CD4-positive, alpha-beta T cell treated with Interferon alpha-2 for 1 hour (primary cell): Measurements from ENCODE around the gene DDX17.

Source experiments
- DNase-seq, 2 donors: peaks; one replicate each; pipeline ENCODE4 v3.0.0-alpha.2; 2020 to 2022

The DDX17 gene

GRCh38 chr22:38446018-38446601 is 60.0 kb downstream of the DDX17 start:
- DNase-seq, result no peak

DNA sequence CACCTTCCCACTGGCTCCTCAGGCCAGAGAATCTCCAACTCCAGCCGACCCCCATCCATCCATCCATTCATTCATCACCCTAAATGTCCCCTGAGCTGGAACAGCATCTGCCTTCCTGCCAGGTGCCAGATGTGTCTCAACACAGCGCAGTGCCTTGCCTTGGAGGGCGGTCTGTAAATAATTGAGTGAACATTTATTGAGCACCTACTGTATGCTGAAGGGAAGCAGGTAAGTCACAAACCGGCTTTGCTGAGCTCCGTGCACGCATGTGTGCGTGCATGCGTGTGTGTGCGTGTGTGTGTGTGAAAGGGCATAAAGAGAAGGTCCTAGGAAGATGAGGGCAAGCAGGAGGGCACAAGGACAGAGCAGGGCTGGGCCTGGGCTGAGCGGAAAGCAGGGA is 61.3 kb downstream of the DDX17 start:
- DNase-seq, result no peak

- no peak for DNase-seq
Observed at GRCh38 chr22:38443628-38444521, 62.2 kb downstream of the DDX17 start.

DNA sequence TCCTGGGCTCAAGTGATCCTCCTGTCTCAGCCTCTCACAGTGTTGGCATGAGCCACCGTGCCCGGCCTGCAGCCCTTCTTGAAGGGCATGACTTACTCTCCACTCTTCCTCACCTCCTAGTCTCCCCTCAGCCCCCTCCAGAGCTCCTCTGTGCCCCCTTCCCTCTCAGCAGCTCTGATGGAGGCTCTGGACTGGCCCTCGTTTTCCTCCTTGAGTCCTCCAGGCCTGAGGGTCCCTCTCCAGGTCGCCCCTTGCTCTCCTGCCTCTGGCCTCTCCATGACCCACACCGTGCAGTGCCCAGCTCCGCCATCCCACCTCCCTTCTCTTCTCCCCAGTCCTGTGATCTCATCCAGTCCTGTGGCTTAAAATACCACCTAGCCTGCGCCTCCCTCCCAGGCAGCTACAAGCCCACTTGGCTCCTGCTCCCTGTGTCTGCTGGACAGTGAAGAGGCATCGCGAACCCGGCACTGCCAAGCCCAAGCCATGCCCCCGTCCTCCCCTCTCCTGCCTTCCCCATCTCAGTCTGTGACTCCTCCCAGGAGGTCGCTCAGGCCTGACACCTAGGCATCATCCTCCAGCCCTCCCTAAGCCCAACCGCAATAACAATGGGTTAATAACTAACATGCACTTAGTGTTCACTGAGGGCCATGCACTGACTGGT is 63.0 kb downstream of the DDX17 start:
- DNase-seq, result no peak

GRCh38 chr22:38441620-38442287 is 64.4 kb downstream of the DDX17 start:
- DNase-seq, result no peak

DNA sequence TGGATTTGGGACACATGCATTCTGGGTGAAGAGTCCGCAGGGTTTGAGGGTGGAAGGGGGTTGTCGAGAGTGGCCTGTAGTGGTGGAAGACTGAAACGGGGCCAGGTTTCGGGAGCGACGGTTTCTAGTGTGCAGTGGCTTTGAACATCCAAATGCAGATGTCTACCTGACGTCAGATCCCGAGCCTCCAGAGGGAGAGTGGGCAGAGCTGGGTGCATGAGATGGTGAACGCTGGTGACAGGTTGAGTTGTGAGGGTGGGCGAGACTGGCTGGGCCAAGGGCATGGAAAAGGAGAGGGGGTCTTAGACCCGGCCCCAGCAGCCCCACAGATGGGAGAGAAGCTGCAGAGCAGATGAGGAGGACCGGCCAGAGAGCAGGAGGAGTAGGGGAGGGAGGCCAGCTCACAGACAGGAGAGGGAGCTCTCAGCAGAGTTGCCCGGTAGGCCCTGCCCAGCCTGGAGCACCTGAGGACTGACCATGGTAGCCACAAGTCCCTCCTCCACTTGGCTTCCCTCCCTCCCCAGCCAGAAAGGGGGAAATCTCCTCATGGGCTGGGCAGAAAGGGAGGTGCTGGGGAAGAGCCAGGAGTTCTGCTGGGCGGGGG is 65.3 kb downstream of the DDX17 start:
- no peak for DNase-seq

DNA sequence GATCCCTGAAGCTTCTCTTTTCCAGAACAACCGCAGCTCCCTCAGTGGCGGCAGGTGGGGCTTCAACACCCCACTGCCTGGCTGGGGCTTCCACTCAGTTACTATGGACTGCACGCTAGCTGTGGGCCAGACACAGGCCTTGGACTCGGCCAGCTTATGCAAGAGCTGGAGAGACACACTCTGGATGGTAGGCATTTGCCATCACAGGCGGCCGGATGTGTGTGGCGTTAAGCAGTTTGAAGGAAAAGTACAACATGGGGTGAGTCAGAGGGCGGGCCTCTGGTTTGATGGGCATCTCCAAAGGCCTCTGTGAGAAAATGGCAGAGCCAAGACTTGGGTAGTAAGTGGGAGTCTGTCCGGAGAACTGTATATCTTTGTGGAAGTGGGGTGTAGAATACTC is 68.7 kb downstream of the DDX17 start:
- DNase-seq, result no peak

DNA sequence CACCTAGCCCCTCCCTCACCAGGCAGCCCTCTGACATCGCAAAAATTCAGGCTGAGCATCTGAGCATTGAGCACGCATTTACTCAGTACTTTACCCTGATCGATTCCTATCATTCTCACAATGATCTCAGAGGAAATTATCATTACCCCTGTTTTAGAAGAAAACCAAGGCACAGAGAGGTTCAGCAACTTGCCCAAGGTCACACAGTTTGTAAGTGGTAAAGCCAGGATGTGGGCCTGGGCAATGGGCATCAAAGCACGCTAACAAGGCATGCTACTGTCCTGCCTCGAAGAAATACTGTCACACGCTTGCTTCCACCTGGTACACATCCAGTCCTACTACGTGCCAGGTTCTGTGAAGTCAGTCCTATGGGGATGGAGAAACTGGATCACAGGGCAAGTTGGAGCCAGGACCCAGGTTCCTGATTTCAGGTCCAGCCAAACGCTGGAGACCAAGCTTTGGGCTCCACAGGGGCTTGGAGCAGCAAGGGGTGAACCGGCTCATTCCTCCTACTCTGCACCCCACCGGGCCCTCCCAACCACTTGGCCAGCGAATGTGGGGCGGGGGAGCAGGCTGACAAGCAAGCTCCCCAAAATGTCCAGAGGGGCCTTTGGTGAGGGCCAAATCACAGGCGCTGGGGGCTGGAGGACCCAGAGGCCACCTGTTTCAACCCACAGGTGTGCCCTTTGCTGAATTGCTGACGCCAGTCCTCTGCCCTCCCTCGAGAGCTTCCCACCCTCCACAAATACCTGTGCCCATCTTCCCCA is 69.3 kb downstream of the DDX17 start:
- no peak for DNase-seq

DNA sequence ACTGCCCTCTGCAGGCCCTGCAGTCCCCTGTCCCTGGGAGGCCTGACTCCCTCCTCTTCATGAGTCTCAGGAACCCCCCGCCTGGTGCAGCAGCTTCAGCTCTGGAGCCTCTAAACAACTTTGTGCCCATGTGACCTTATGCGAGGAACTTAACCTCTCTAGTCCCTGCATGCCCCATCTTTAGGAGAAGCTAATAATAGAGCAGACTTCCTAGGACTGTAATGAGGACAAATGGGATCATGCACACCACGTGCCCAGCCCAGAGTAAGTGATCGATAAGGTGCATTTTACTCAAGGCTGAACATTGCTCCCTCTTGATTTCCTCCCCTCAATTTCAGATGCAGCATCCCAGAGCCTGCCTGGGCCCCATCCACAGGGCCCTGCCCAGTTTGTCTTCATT is 70.1 kb downstream of the DDX17 start:
- no peak for DNase-seq

- no peak for DNase-seq
Observed at GRCh38 chr22:38435010-38435409, 71.1 kb downstream of the DDX17 start.

DNA sequence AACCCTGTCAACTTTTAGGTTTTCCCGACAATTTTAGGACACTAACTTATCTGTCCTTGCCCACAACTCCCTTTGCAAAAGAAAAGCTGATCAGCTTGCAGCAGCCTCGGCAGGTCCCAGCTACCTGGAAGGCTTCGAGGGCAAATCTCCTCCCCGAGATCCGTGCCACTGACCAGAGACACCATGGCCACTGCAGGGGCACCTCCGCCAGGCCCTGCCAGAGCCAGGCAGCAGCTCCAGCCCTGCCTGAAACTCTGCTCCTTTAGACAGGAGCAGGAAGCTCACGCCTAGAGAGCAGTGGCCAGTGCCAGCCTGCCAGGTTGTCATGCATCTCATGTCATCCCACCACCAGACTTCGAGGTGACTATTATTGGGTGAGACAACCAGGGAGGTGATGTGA is 72.2 kb downstream of the DDX17 start:
- no peak for DNase-seq
